MM.1S (cell line): ENCODE measurements around the gene SPDEF.

Experiments used
- DNase-seq: peaks from one replicate; pipeline ENCODE4 v3.0.0-alpha.2; 2015
- H2AFZ ChIP-seq: fragments of 300-600 bp; sonication (generic); 2 replicates; pipeline ENCODE4 v1.6.0; 2016; ENCODE audit warnings: antibody characterized with exemption, low read length
- H3F3A ChIP-seq: fragments of 300-600 bp; sonication (generic); 2 replicates; pipeline ENCODE4 v1.6.1; 2016; ENCODE audit warnings: mild to moderate bottlenecking, antibody characterized with exemption, low read length, moderate library complexity, mixed read lengths; ENCODE audit not compliant: insufficient read depth
- H3K27ac ChIP-seq: fragments of 300-600 bp; sonication (generic); 2 replicates; pipeline ENCODE4 v1.5.1; 2016; ENCODE audit warnings: mild to moderate bottlenecking, low read length
- H3K27me3 ChIP-seq: fragments of 300-600 bp; sonication (generic); replicated peaks from 2 replicates; pipeline ENCODE4 v1.6.0; 2016; ENCODE audit warnings: low read length; ENCODE audit not compliant: insufficient read depth
- H3K36me3 ChIP-seq: fragments of 300-600 bp; sonication (generic); replicated peaks from 2 replicates; pipeline ENCODE4 v1.6.1; 2016; ENCODE audit warnings: mild to moderate bottlenecking, low read length, mixed read lengths; ENCODE audit not compliant: insufficient read depth
- H3K4me1 ChIP-seq: fragments of 300-600 bp; sonication (generic); 2 replicates; pipeline ENCODE4 v1.6.1; 2016; ENCODE audit warnings: low read length, mixed read lengths
- H3K4me2 ChIP-seq: fragments of 300-600 bp; sonication (generic); 2 replicates; pipeline ENCODE4 v1.6.0; 2016; ENCODE audit warnings: low read depth, low read length
- H3K4me3 ChIP-seq: fragments of 300-600 bp; sonication (generic); 2 replicates; pipeline ENCODE4 v1.5.1; 2016; ENCODE audit warnings: low read length, mixed read lengths
- H3K79me2 ChIP-seq: fragments of 300-600 bp; sonication (generic); 2 replicates; pipeline ENCODE4 v1.6.1; 2016; ENCODE audit warnings: mixed run types, low read length, mixed read lengths
- H3K9ac ChIP-seq: fragments of 300-600 bp; sonication (generic); 2 replicates; pipeline ENCODE4 v1.6.1; 2016; ENCODE audit warnings: low read length, mixed read lengths
- H3K9me2 ChIP-seq: fragments of 300-600 bp; sonication (generic); replicated peaks from 2 replicates; pipeline ENCODE4 v1.6.1; 2016; ENCODE audit warnings: mild to moderate bottlenecking, low read length, mixed read lengths; ENCODE audit not compliant: insufficient read depth
- H3K9me3 ChIP-seq: fragments of 300-600 bp; sonication (generic); replicated peaks from 2 replicates; pipeline ENCODE4 v1.6.1; 2016; ENCODE audit warnings: mild to moderate bottlenecking, low read length, mixed read lengths; ENCODE audit not compliant: insufficient read depth
- H4K20me1 ChIP-seq: fragments of 300-600 bp; sonication (generic); 2 replicates; pipeline ENCODE4 v1.6.1; 2016; ENCODE audit warnings: mild to moderate bottlenecking, low read length, moderate library complexity, mixed read lengths; ENCODE audit not compliant: insufficient read depth
- CTCF ChIP-seq: fragments of 300-600 bp; sonication (generic); IDR thresholded peaks from 2 replicates; pipeline ENCODE4 v1.5.1; 2016; ENCODE audit warnings: antibody characterized with exemption, low read length, mixed read lengths
- EZH2 ChIP-seq: fragments of 300-600 bp; sonication (generic); optimal IDR thresholded peaks from 2 replicates; pipeline ENCODE3; 2017; ENCODE audit warnings: low read depth, mild to moderate bottlenecking, antibody characterized with exemption, low read length, mixed read lengths
- EZH2phosphoT487 ChIP-seq: fragments of 300-600 bp; sonication (generic); IDR thresholded peaks from 2 replicates; pipeline ENCODE4 v1.6.1; 2018; ENCODE audit warnings: antibody characterized with exemption, low read length

SPDEF gene

GRCh38 chr6:34539181-34539580, 16.9 kb downstream of the SPDEF start:
- Histone ChIP-seq H3K9me2 (no peaks in the 10 kb centered on the region), H3K27me3 (peaks cover 6% of the 10 kb centered on the region; the same call in 1 of the 2 replicates), H3F3A (no peaks in the 10 kb centered on the region), H3K4me1 (no peaks in the 10 kb centered on the region), H3K9me3 (no peaks in the 10 kb centered on the region), H3K79me2 (no peaks in the 10 kb centered on the region), H2AFZ (no peak overlapping the region), H3K4me2 (no peak overlapping the region), H3K27ac (no peak overlapping the region), H3K9ac (no peak overlapping the region), H3K36me3 (no peaks in the 10 kb centered on the region), H3K4me3 (no peak overlapping the region), H4K20me1 (no peaks in the 10 kb centered on the region)
- no peak for TF ChIP-seq EZH2phosphoT487
- TF ChIP-seq CTCF = no peak
- TF ChIP-seq EZH2 = no peak
- DNase-seq = no peak

DNA sequence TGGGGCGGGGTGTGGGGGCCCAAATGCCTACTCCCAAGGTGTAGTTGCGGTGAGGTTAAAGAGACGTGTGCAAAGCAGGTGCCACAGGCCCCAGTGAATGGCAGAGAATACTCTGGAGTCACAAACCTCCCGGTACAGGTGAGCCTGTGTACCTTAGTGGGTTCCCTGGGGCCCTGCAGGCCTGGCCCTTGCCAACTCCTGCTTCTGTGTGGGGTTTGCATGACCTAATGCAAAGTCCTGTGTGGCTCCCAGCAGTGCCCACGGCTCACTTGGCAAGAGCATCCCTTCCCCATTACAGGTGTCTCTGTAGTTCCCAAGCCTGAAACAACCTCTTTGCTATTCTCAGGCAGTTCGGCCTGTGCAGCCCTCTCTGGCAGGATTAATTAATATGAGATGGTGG, 17.5 kb downstream of the SPDEF start:
- Histone ChIP-seq H2AFZ (no peak overlapping the region), H3K4me2 (no peak overlapping the region), H3K36me3 (no peaks in the 10 kb centered on the region), H3K4me3 (no peak overlapping the region), H3K27ac (no peak overlapping the region), H3K9me2 (no peaks in the 10 kb centered on the region), H3K9me3 (no peaks in the 10 kb centered on the region), H3K27me3 (no peaks in the 10 kb centered on the region), H3F3A (no peaks in the 10 kb centered on the region), H3K4me1 (no peaks in the 10 kb centered on the region), H4K20me1 (no peaks in the 10 kb centered on the region), H3K9ac (no peak overlapping the region), H3K79me2 (no peaks in the 10 kb centered on the region)
- no peak for DNase-seq
- no peak for TF ChIP-seq EZH2
- no peak for TF ChIP-seq CTCF
- TF ChIP-seq EZH2phosphoT487 = no peak

DNA sequence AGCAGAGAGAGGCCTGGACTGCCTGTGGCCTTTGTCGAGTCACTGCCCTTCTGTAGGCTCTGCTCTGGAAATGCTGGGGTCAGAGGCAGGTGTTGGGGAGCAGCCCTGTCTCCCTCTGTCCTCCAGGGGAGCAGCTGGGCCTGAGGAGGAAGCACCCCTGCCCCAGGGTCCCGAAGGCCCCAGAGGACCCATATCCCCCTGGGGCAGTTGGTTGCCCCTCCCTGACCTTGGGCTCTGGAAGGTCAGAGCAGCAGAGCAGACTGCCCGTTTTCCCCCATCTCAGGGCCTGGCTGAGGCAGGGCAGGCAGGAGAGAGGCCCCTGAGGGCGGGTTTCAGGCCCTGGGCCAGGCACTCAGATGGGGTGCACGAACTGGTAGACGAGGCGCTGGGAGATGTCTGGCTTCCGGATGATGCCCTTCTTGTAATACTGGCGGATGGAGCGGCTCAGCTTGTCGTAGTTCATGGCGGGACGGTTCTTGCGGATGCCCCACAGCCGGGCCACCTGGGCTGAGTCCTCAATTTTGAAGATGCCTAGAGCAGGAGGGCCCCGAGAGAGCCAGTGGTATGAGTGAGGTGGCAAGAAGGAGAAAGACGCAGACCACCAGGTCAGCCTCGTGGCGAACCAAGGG, 18.1 kb downstream of the SPDEF start:
- no peaks in the 10 kb centered on the region for H3K9me3 ChIP-seq
- H4K20me1 ChIP-seq = no peaks in the 10 kb centered on the region
- H3K36me3 ChIP-seq = no peaks in the 10 kb centered on the region
- H3K27ac ChIP-seq = no peak overlapping the region
- TF ChIP-seq EZH2phosphoT487 (no peak), CTCF (no peak)
- no peaks in the 10 kb centered on the region for H3K4me1 ChIP-seq
- no peaks in the 10 kb centered on the region for H3K79me2 ChIP-seq
- no peak overlapping the region for H3K4me3 ChIP-seq
- H2AFZ ChIP-seq = no peak overlapping the region
- H3K9ac ChIP-seq = no peak overlapping the region
- H3K27me3 ChIP-seq = no peaks in the 10 kb centered on the region
- H3K4me2 ChIP-seq = no peak overlapping the region
- H3K9me2 ChIP-seq = no peaks in the 10 kb centered on the region
- H3F3A ChIP-seq = no peaks in the 10 kb centered on the region
- DNase-seq = no peak
